ENCODE data around the gene PNMA8A. TPM values are rescaled to one million over a fixed set of nuclear protein-coding genes. Genes with fewer than 3 reads are reported as not detected.

Gene PNMA8A, protein sequence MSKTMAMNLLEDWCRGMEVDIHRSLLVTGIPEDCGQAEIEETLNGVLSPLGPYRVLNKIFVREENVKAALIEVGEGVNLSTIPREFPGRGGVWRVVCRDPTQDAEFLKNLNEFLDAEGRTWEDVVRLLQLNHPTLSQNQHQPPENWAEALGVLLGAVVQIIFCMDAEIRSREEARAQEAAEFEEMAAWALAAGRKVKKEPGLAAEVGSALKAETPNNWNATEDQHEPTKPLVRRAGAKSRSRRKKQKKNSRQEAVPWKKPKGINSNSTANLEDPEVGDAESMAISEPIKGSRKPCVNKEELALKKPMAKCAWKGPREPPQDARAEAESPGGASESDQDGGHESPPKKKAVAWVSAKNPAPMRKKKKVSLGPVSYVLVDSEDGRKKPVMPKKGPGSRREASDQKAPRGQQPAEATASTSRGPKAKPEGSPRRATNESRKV
- total RNA-seq: under 1 TPM in 3 of 4 donors, not detected in 1; 0.20 to 0.68 (median 0.64) TPM

DNA sequence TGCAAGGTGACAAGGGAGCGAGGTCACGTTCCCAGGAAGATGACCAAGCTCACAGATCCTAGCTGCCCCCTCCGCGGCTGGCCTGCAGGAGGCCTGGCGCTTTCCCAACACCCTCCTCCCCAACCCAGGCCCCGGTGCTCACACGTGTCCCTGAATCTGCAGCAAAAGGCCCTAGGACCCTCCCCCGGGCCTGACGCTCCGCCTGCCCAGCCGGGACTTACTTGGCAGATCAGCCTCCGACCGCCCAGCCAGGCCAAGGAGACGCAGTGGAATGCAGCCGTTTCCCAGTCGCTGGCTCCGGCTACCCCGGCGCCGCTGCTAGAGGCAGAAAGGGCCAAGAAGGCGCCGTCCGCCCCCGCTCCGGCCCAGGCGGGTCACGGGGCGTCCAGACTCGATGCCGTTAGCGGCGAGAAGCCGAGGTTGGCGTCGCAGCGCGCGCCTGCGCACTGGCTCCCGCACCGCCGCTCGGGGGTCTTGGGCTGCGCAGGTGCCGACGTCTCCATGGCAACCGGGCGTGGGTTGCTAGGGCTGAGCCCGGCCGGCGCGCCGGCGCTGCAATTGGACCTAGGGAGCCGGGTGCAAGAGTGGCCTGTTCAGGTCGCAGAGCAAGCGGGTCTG lies at the start of gene PNMA8A:
PNMA8A (minus strand) TSS at position 448 of the 618 bp plus-strand sequence. CDS start 528 bp downstream, outside the sequence.
- peak; percentile 24 for DNase-seq
- no peaks in the 10 kb centered on the region for H3K36me3 ChIP-seq
- intact Hi-C loops (cut with DNase I; ENCODE audit: low total_unique reads): no loop called here
- 9% methylated on average over 22 of the region's 57 CpGs; no CpG with 5 or more reads in 1 of the 2 donors for WGBS, 2 donors (ENCODE audit: low coverage in 1 of 2)
- H3K27ac ChIP-seq: peak within 1 kb of the TSS; percentile 56 to 67 (median 62)
- H3K4me1 ChIP-seq: peaks cover 3 to 11% (median 7%) of the 10 kb centered on the region in 4 donors
- TF ChIP-seq, protein P1, sequence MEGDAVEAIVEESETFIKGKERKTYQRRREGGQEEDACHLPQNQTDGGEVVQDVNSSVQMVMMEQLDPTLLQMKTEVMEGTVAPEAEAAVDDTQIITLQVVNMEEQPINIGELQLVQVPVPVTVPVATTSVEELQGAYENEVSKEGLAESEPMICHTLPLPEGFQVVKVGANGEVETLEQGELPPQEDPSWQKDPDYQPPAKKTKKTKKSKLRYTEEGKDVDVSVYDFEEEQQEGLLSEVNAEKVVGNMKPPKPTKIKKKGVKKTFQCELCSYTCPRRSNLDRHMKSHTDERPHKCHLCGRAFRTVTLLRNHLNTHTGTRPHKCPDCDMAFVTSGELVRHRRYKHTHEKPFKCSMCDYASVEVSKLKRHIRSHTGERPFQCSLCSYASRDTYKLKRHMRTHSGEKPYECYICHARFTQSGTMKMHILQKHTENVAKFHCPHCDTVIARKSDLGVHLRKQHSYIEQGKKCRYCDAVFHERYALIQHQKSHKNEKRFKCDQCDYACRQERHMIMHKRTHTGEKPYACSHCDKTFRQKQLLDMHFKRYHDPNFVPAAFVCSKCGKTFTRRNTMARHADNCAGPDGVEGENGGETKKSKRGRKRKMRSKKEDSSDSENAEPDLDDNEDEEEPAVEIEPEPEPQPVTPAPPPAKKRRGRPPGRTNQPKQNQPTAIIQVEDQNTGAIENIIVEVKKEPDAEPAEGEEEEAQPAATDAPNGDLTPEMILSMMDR (IDR thresholded peaks at IDR 0.05): peak in 2 of 5 experiments; percentile 3 to 13
- TF ChIP-seq POLR2A (IDR thresholded peaks at IDR 0.05): no peak
- H3K27me3 ChIP-seq: peaks cover 48% of the 10 kb centered on the region
- in situ Hi-C loops (cut with MboI; ENCODE audit: low pct_ligation_motif_present in 1 of 4, low pct_unique_long_range_greater_than_20kb in 1 of 4, low sequenced_read_pairs in 3 of 4): no loop called here
- peak within 1 kb of the TSS in 3 of 4 donors; percentile 14 to 41 (median 31) for H3K4me3 ChIP-seq
- H3K9me3 ChIP-seq: no peaks in the 10 kb centered on the region

DNA sequence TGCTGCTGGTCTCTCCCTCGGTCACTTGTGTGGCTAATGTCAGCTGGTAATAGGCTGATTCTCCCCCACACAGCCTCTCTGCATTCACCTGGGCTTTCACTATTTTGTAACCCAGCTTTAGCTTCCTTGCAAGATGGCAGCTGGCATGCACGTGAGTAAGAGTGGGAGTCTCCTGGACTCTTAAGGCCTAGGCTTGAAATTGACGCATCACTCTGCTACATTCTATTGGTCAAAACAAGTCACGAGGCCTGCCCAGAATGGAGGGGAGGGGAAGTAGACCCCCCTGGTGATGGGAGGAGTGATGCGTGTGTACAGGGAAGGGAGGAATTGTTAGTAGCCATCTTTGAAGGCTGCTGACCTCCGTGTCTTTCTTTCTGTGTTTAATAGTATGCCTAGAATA lies 49.3 kb upstream of the PNMA8A start:
- no peak overlapping the region for H3K27ac ChIP-seq
- H3K4me3 ChIP-seq: no peak overlapping the region
- DNase-seq: no peak
- no peaks in the 10 kb centered on the region for H3K36me3 ChIP-seq
- H3K27me3 ChIP-seq: peaks cover 5% of the 10 kb centered on the region
- TF ChIP-seq POLR2AphosphoS5 (IDR thresholded peaks at IDR 0.05): no peak
- TF ChIP-seq, protein P1 (IDR thresholded peaks at IDR 0.05): no peak
- no peak for TF ChIP-seq POLR2A (IDR thresholded peaks at IDR 0.05)
- no peak for TF ChIP-seq EP300 (IDR thresholded peaks at IDR 0.05; ENCODE audit: low read depth)
- H3K4me1 ChIP-seq: no peaks in the 10 kb centered on the region
- 75 to 90% methylated on average over 2 to 6 of the region's 6 CpGs for WGBS, 2 donors (ENCODE audit: low coverage in 1 of 2)
- in situ Hi-C loops (cut with MboI; ENCODE audit: low pct_ligation_motif_present in 1 of 4, low pct_unique_long_range_greater_than_20kb in 1 of 4, low sequenced_read_pairs in 3 of 4) (no loop called here), intact Hi-C loops (cut with DNase I; ENCODE audit: low total_unique reads) (no loop called here)
- no peaks in the 10 kb centered on the region for H3K9me3 ChIP-seq

DNA sequence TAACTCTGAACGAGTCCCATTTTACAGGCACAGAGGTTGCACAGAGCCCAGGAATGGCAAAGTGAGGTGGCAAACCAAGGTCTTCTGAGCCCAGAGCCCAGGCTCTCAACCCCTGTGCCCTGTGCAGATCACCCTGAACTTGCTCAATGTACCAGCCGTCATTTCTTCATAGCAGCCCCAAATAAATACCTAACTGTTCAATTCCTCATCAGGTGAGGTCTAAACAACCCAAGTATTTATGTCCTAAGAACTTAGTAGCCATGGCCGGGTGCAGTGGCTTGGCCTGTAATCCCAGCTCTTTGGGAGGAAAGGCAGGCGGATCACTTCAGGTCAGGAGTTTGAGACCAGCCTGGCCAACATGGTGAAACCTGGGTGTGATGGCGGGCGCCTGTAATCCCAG lies 46.1 kb upstream of the PNMA8A start:
- H3K4me3 ChIP-seq: no peak overlapping the region
- H3K9me3 ChIP-seq: no peaks in the 10 kb centered on the region
- no peaks in the 10 kb centered on the region for H3K4me1 ChIP-seq
- no peak for DNase-seq
- no peaks in the 10 kb centered on the region for H3K36me3 ChIP-seq
- H3K27me3 ChIP-seq: peaks cover 14% of the 10 kb centered on the region
- no peak for TF ChIP-seq POLR2AphosphoS5 (IDR thresholded peaks at IDR 0.05)
- no peak for TF ChIP-seq EP300 (IDR thresholded peaks at IDR 0.05; ENCODE audit: low read depth)
- TF ChIP-seq, protein P1 (IDR thresholded peaks at IDR 0.05): no peak
- TF ChIP-seq POLR2A (IDR thresholded peaks at IDR 0.05): no peak
- 71 to 82% methylated on average over 1 to 6 of the region's 6 CpGs for WGBS, 2 donors (ENCODE audit: low coverage in 1 of 2)
- intact Hi-C loops (cut with DNase I; ENCODE audit: low total_unique reads) (no loop called here), in situ Hi-C loops (cut with MboI; ENCODE audit: low pct_ligation_motif_present in 1 of 4, low pct_unique_long_range_greater_than_20kb in 1 of 4, low sequenced_read_pairs in 3 of 4) (loop anchor here in 1 of 4 donors (10.0 kb wide), 1 partner anchor 113 kb away; no protein-coding TSS in a partner anchor)
- H3K27ac ChIP-seq: no peak overlapping the region

DNA sequence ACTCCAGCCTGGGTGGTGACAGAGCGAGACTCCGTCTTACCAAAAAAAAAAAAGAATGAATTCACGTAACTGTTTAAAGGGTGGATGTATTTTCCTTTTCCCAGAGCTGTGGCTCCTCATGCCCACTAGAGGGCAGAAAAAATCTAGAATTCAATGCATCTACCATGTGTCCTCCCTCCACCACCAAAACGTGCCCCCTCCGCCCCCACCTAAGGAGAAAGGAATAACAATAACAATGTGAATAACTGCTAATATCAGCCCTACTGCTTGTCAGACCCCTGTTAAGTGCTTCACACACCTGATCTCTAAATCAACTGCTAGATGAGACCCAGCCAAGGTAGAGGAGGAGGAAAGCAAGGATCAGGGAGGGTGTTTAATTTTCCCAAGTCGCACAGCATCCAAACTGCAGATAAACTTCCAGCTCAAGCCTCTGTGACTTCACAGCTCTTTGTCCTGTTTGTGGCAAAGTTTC lies 44.6 kb upstream of the PNMA8A start:
- no peak overlapping the region for H3K27ac ChIP-seq
- no peak overlapping the region for H3K4me3 ChIP-seq
- 0 to 21% methylated on average over 5 to 6 of the region's 6 CpGs for WGBS, 2 donors (ENCODE audit: low coverage in 1 of 2)
- in situ Hi-C loops (cut with MboI; ENCODE audit: low pct_ligation_motif_present in 1 of 4, low pct_unique_long_range_greater_than_20kb in 1 of 4, low sequenced_read_pairs in 3 of 4) (loop anchor here in 1 of 4 donors (10.0 kb wide), 1 partner anchor 111 kb away; no protein-coding TSS in a partner anchor), intact Hi-C loops (cut with DNase I; ENCODE audit: low total_unique reads) (no loop called here)
- DNase-seq: no peak
- H3K9me3 ChIP-seq: no peaks in the 10 kb centered on the region
- no peaks in the 10 kb centered on the region for H3K4me1 ChIP-seq
- TF ChIP-seq POLR2AphosphoS5 (IDR thresholded peaks at IDR 0.05) (no peak), POLR2A (IDR thresholded peaks at IDR 0.05) (no peak), EP300 (IDR thresholded peaks at IDR 0.05; ENCODE audit: low read depth) (no peak)
- TF ChIP-seq, protein P1 (IDR thresholded peaks at IDR 0.05): peak; percentile 44 to 72 (median 56)
- H3K36me3 ChIP-seq: no peaks in the 10 kb centered on the region
- peaks cover 14% of the 10 kb centered on the region for H3K27me3 ChIP-seq

All from transverse colon (tissue), 4 donors.